ENCODE measurements around the gene FBP1. TPM values are rescaled to one million over a fixed set of nuclear protein-coding genes. Genes with fewer than 3 reads are reported as not detected.
A peak's percentile ranks its signal among the peaks of the same experiment; 100 is the strongest.

The FBP1 gene
- total RNA-seq, 4 donors from 2014 or later = 20.3 to 31.8 (median 23.1) TPM

DNA sequence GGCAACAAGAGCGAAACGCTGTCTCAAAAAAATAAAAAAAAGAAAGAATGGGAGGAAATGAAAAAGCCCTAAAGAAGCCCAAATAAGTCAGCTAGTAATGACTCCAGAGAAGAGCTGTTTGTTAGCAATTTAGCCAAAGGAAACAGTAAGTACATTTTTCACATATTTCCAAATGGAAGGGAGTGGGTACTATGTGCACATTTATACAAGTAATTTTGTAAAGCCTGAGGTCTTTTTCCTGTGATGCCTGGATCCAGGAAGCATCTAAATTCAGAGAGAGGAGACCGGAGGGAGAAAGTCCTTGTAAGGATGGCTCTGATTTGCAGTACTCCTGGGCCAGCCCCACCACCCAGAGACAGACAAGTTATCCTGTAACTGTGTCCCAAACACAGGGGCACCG, 14.7 kb downstream of the FBP1 start:
- no peaks in the 10 kb centered on the region for H3K9me3 ChIP-seq
- no peaks in the 10 kb centered on the region for H3K27me3 ChIP-seq
- H3K36me3 ChIP-seq = no peaks in the 10 kb centered on the region
- H3K27ac ChIP-seq = no peak overlapping the region
- WGBS, 2 donors = 76 to 86% methylated on average over 4 of the region's 4 CpGs
- no peak for DNase-seq
- no peaks in the 10 kb centered on the region for H3K4me1 ChIP-seq
- intact Hi-C loops (cut with DNase I) = no loop called here
- TF ChIP-seq, protein P1, sequence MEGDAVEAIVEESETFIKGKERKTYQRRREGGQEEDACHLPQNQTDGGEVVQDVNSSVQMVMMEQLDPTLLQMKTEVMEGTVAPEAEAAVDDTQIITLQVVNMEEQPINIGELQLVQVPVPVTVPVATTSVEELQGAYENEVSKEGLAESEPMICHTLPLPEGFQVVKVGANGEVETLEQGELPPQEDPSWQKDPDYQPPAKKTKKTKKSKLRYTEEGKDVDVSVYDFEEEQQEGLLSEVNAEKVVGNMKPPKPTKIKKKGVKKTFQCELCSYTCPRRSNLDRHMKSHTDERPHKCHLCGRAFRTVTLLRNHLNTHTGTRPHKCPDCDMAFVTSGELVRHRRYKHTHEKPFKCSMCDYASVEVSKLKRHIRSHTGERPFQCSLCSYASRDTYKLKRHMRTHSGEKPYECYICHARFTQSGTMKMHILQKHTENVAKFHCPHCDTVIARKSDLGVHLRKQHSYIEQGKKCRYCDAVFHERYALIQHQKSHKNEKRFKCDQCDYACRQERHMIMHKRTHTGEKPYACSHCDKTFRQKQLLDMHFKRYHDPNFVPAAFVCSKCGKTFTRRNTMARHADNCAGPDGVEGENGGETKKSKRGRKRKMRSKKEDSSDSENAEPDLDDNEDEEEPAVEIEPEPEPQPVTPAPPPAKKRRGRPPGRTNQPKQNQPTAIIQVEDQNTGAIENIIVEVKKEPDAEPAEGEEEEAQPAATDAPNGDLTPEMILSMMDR (IDR thresholded peaks at IDR 0.05) = no peak
- TF ChIP-seq POLR2A (IDR thresholded peaks at IDR 0.05) = no peak
- H3K4me3 ChIP-seq (replicated peaks in 1 of 3) = no peak overlapping the region

DNA sequence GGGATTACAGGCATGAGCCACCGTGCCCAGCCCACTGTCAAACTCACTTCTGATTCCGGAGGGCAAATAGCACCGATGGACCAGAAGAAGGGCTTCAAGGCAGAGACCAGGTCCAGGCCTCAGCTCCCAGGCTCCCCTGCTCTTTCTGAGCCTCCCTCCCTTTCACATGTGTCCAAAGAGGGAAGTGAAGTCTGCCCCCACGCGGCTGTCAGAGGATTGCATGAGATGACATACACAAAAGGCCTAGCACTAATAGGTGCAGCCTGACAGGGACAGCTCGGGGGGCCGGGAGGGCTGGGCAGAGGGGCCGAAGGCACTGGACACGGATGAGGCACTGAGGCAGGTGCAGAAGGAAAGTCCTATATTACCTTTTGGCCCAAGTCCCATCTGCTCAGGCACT, 16.1 kb downstream of the FBP1 start:
- 76% methylated on average over 9 of the region's 9 CpGs for WGBS, 2 donors
- H3K9me3 ChIP-seq = no peaks in the 10 kb centered on the region
- TF ChIP-seq, protein P1 (IDR thresholded peaks at IDR 0.05) = peak in 1 of 6 experiments; percentile 34
- no peak for TF ChIP-seq POLR2A (IDR thresholded peaks at IDR 0.05)
- H3K4me1 ChIP-seq = no peaks in the 10 kb centered on the region
- H3K27me3 ChIP-seq = no peaks in the 10 kb centered on the region
- no peak overlapping the region for H3K27ac ChIP-seq
- intact Hi-C loops (cut with DNase I) = no loop called here
- peak; percentile 10 to 23 for DNase-seq
- no peak overlapping the region for H3K4me3 ChIP-seq (replicated peaks in 1 of 3)
- H3K36me3 ChIP-seq = no peaks in the 10 kb centered on the region

DNA sequence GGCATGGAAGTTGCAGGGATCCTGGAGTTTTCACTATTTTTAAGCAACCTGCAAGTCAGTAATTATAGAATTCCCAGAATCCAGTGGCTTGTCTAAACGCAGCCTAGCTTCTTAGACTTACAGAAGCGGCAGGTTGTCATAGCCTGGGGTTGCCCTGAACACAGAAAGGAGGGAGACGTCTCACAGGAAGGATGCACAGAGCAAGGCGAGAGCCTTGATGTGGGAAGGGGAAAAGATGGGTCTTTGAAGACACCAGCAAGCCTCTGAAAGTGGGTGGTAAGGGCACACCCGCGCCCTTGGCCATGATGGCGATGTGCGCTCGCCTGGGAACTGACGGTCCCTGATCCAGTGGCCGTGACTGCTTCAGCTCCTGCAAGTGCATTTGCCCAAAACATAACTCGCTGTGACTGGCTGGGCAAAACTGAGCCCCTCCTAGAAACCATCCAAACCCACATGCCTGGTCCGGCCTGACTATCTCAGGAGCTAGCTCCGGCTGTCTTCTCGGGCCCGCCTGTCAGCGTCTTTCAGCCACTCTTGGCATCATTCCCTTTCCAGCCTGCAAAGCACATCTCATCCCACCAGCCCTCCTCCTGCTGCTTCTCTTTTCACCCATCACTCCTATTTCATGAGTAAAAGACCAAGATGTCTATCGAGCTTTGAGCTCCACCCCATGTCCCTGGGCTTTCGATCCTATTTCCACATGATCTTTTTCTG, 17.1 kb downstream of the FBP1 start:
- no peak overlapping the region for H3K4me3 ChIP-seq (replicated peaks in 1 of 3)
- intact Hi-C loops (cut with DNase I) = no loop called here
- WGBS, 2 donors = 92 to 94% methylated on average over 19 of the region's 19 CpGs
- no peaks in the 10 kb centered on the region for H3K27me3 ChIP-seq
- TF ChIP-seq, protein P1 (IDR thresholded peaks at IDR 0.05) = no peak
- no peak for TF ChIP-seq POLR2A (IDR thresholded peaks at IDR 0.05)
- H3K36me3 ChIP-seq = no peaks in the 10 kb centered on the region
- DNase-seq = no peak
- H3K4me1 ChIP-seq = no peaks in the 10 kb centered on the region
- H3K9me3 ChIP-seq = no peaks in the 10 kb centered on the region
- H3K27ac ChIP-seq = no peak overlapping the region

DNA sequence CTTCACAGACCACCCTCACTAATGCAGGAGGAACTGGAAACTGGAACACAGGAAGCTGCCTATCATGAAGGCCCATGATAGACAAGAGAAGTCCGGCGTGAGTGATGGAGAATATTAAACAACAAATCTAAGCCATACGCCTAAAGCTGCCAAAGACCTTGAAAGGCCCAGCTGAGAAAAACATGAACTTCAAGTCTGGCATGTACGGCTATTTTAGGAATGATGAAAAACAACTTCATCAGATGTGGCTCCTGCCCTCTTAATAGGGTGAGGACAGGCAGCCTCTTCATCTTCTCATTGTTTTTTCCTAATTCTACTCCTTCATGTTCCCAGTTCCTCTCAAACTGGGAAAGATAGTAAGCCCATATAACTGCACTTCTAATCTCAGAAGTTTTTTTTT, 20.3 kb downstream of the FBP1 start:
- no peaks in the 10 kb centered on the region for H3K36me3 ChIP-seq
- intact Hi-C loops (cut with DNase I) = loop anchor here (5.0 kb wide), 1 partner anchor 72 kb away; no protein-coding TSS in a partner anchor
- H3K27me3 ChIP-seq = no peaks in the 10 kb centered on the region
- TF ChIP-seq, protein P1 (IDR thresholded peaks at IDR 0.05) = no peak
- no peak for TF ChIP-seq POLR2A (IDR thresholded peaks at IDR 0.05)
- WGBS, 2 donors = 81 to 90% methylated on average over 4 of the region's 4 CpGs
- H3K27ac ChIP-seq = no peak overlapping the region
- no peaks in the 10 kb centered on the region for H3K4me1 ChIP-seq
- H3K4me3 ChIP-seq (replicated peaks in 1 of 3) = no peak overlapping the region
- no peak for DNase-seq
- H3K9me3 ChIP-seq = no peaks in the 10 kb centered on the region

DNA sequence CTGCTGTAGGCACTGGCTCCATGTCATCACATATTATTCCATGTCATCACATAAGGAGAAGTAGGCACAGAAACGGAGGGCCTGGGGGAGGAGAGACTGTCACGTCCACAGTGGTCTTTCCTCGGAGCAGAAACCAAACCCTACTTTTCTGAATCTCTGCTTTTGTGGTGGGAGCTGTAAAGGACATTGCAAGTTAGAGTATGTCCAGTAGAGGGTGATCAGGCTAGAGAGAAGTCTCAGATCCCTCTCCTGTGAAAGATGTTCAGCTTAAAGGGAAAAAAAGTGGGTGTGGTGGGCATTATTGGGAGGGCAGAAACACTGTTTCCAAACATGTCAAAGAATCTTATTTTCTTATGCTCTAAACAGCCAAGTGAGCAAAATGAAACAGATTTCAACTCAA, 26.3 kb downstream of the FBP1 start:
- TF ChIP-seq POLR2A (IDR thresholded peaks at IDR 0.05) = no peak
- TF ChIP-seq, protein P1 (IDR thresholded peaks at IDR 0.05) = no peak
- H3K36me3 ChIP-seq = no peaks in the 10 kb centered on the region
- intact Hi-C loops (cut with DNase I) = no loop called here
- no peak overlapping the region for H3K27ac ChIP-seq
- H3K9me3 ChIP-seq = no peaks in the 10 kb centered on the region
- H3K4me3 ChIP-seq (replicated peaks in 1 of 3) = no peak overlapping the region
- H3K4me1 ChIP-seq = no peaks in the 10 kb centered on the region
- 86 to 94% methylated on average over 3 of the region's 3 CpGs for WGBS, 2 donors
- no peaks in the 10 kb centered on the region for H3K27me3 ChIP-seq
- DNase-seq = no peak

Measured in thyroid gland (tissue), 4 donors.